MM.1S (cell line): Measurements from ENCODE around the gene PLEKHA7.

ENCODE experiments used
- DNase-seq: peaks from one replicate; pipeline ENCODE4 v3.0.0-alpha.2; 2015
- H2AFZ ChIP-seq: fragments of 300-600 bp; sonication (generic); 2 replicates; pipeline ENCODE4 v1.6.0; 2016; ENCODE audit warnings: antibody characterized with exemption, low read length
- H3F3A ChIP-seq: fragments of 300-600 bp; sonication (generic); 2 replicates; pipeline ENCODE4 v1.6.1; 2016; ENCODE audit warnings: mild to moderate bottlenecking, antibody characterized with exemption, low read length, moderate library complexity, mixed read lengths; ENCODE audit not compliant: insufficient read depth
- H3K27ac ChIP-seq: fragments of 300-600 bp; sonication (generic); 2 replicates; pipeline ENCODE4 v1.5.1; 2016; ENCODE audit warnings: mild to moderate bottlenecking, low read length
- H3K27me3 ChIP-seq: fragments of 300-600 bp; sonication (generic); replicated peaks from 2 replicates; pipeline ENCODE4 v1.6.0; 2016; ENCODE audit warnings: low read length; ENCODE audit not compliant: insufficient read depth
- H3K36me3 ChIP-seq: fragments of 300-600 bp; sonication (generic); replicated peaks from 2 replicates; pipeline ENCODE4 v1.6.1; 2016; ENCODE audit warnings: mild to moderate bottlenecking, low read length, mixed read lengths; ENCODE audit not compliant: insufficient read depth
- H3K4me1 ChIP-seq: fragments of 300-600 bp; sonication (generic); 2 replicates; pipeline ENCODE4 v1.6.1; 2016; ENCODE audit warnings: low read length, mixed read lengths
- H3K4me2 ChIP-seq: fragments of 300-600 bp; sonication (generic); 2 replicates; pipeline ENCODE4 v1.6.0; 2016; ENCODE audit warnings: low read depth, low read length
- H3K4me3 ChIP-seq: fragments of 300-600 bp; sonication (generic); 2 replicates; pipeline ENCODE4 v1.5.1; 2016; ENCODE audit warnings: low read length, mixed read lengths
- H3K79me2 ChIP-seq: fragments of 300-600 bp; sonication (generic); 2 replicates; pipeline ENCODE4 v1.6.1; 2016; ENCODE audit warnings: mixed run types, low read length, mixed read lengths
- H3K9ac ChIP-seq: fragments of 300-600 bp; sonication (generic); 2 replicates; pipeline ENCODE4 v1.6.1; 2016; ENCODE audit warnings: low read length, mixed read lengths
- H3K9me2 ChIP-seq: fragments of 300-600 bp; sonication (generic); replicated peaks from 2 replicates; pipeline ENCODE4 v1.6.1; 2016; ENCODE audit warnings: mild to moderate bottlenecking, low read length, mixed read lengths; ENCODE audit not compliant: insufficient read depth
- H3K9me3 ChIP-seq: fragments of 300-600 bp; sonication (generic); replicated peaks from 2 replicates; pipeline ENCODE4 v1.6.1; 2016; ENCODE audit warnings: mild to moderate bottlenecking, low read length, mixed read lengths; ENCODE audit not compliant: insufficient read depth
- H4K20me1 ChIP-seq: fragments of 300-600 bp; sonication (generic); 2 replicates; pipeline ENCODE4 v1.6.1; 2016; ENCODE audit warnings: mild to moderate bottlenecking, low read length, moderate library complexity, mixed read lengths; ENCODE audit not compliant: insufficient read depth
- CTCF ChIP-seq: fragments of 300-600 bp; sonication (generic); IDR thresholded peaks from 2 replicates; pipeline ENCODE4 v1.5.1; 2016; ENCODE audit warnings: antibody characterized with exemption, low read length, mixed read lengths
- EZH2 ChIP-seq: fragments of 300-600 bp; sonication (generic); optimal IDR thresholded peaks from 2 replicates; pipeline ENCODE3; 2017; ENCODE audit warnings: low read depth, mild to moderate bottlenecking, antibody characterized with exemption, low read length, mixed read lengths
- EZH2phosphoT487 ChIP-seq: fragments of 300-600 bp; sonication (generic); IDR thresholded peaks from 2 replicates; pipeline ENCODE4 v1.6.1; 2018; ENCODE audit warnings: antibody characterized with exemption, low read length

Gene PLEKHA7

DNA sequence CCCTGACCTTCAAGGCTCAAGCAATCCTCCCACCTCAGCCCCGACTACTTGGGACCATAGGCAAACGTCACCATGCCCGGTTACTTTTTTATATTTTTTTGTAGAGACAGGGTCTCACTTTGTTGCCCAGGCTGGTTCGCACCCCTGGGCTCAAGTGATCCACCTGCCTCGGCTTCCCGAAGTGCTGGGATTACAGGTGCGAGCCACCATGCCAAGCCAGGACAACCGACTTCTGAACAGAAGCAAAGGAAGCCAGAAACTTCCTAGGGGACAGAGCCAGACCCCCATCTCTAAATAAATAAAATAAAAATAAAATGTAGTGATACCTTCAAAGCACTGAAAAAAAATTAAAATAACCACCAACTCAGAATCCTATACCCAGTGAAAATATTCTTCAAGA is 249.3 kb downstream of the PLEKHA7 start:
- no peaks in the 10 kb centered on the region for H3K9me3 ChIP-seq

GRCh38 chr11:16763746-16764145 is 250.5 kb downstream of the PLEKHA7 start:
- Histone ChIP-seq H3K27me3 (no peaks in the 10 kb centered on the region), H3K4me3 (no peak overlapping the region), H4K20me1 (no peaks in the 10 kb centered on the region), H3K9me3 (no peaks in the 10 kb centered on the region), H3F3A (peaks cover 17% of the 10 kb centered on the region), H3K79me2 (no peaks in the 10 kb centered on the region), H3K4me1 (0 out of 2 replicates have a peak, but pooled peaks cover 9% of the 10 kb centered on the region), H3K9ac (no peak overlapping the region), H3K9me2 (no peaks in the 10 kb centered on the region), H3K4me2 (no peak overlapping the region), H3K27ac (no peak overlapping the region), H2AFZ (no peak overlapping the region), H3K36me3 (no peaks in the 10 kb centered on the region)
- no peak for DNase-seq
- TF ChIP-seq EZH2 (no peak), CTCF (no peak), EZH2phosphoT487 (no peak)

More for the DNA sequence above, 249.3 kb downstream of the PLEKHA7 start:
- no peaks in the 10 kb centered on the region for H3K79me2 ChIP-seq
- TF ChIP-seq EZH2 (no peak), EZH2phosphoT487 (no peak), CTCF (no peak)
- no peak overlapping the region for H2AFZ ChIP-seq
- no peak overlapping the region for H3K4me3 ChIP-seq
- H3K27ac ChIP-seq: no peak overlapping the region
- no peaks in the 10 kb centered on the region for H4K20me1 ChIP-seq
- DNase-seq: no peak
- H3K4me2 ChIP-seq: no peak overlapping the region
- no peak overlapping the region for H3K9ac ChIP-seq
- 0 out of 2 replicates have a peak, but pooled peaks cover under 1% of the 10 kb centered on the region for H3K4me1 ChIP-seq
- H3K9me2 ChIP-seq: no peaks in the 10 kb centered on the region
- H3K36me3 ChIP-seq: no peaks in the 10 kb centered on the region
- H3F3A ChIP-seq: peaks cover 6% of the 10 kb centered on the region; the same call in 1 of the 2 replicates
- no peaks in the 10 kb centered on the region for H3K27me3 ChIP-seq

DNA sequence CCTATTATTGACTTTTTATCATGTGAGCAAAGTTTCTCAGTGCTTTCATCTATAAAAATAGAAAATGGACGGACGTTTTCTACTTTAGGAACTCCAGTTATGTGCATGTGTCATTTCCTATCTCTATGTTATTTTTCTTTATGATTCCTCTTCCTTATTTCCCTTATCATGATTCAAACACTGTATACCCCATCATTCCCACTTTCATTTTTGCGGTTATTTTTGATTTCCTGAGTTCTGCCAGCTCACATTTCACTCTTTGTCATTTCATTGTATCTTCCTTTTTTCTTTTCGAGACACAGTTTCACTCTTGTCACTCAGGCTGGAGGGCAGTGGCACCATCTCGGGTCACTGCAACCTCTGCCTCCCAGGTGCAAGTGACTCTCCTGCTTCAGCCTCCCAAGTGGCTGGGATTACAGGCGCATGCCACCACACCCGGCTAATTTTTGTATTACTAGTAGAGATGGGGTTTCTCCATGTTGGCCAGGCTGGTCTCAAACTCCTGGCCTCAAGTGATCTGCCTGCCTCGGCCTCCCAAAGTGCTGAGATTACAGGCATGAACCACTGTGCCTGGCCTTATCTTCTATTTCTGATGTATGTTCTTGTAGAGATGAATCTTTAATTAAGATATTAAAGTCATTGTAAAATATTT is 254.2 kb downstream of the PLEKHA7 start:
- no peaks in the 10 kb centered on the region for H4K20me1 ChIP-seq
- H3K4me2 ChIP-seq: no peak overlapping the region
- no peak for TF ChIP-seq EZH2
- TF ChIP-seq EZH2phosphoT487: no peak
- TF ChIP-seq CTCF: no peak
- no peaks in the 10 kb centered on the region for H3K9me2 ChIP-seq
- peaks cover 10% of the 10 kb centered on the region; the same call in 1 of the 2 replicates for H3K36me3 ChIP-seq
- peaks cover 17% of the 10 kb centered on the region for H3F3A ChIP-seq
- 0 out of 2 replicates have a peak, but pooled peaks cover 9% of the 10 kb centered on the region for H3K4me1 ChIP-seq
- H3K27ac ChIP-seq: peak overlapping the region; percentile 22; the same call in 1 of the 2 replicates
- no peaks in the 10 kb centered on the region for H3K27me3 ChIP-seq
- no peak overlapping the region for H3K4me3 ChIP-seq
- no peak overlapping the region for H3K9ac ChIP-seq
- H3K9me3 ChIP-seq: no peaks in the 10 kb centered on the region
- no peaks in the 10 kb centered on the region for H3K79me2 ChIP-seq
- H2AFZ ChIP-seq: no peak overlapping the region
- DNase-seq: no peak
